Activated gamma-delta T cell treated with Interleukin-2 at 50 U/mL for 16 hours (primary cell): Measurements from ENCODE around the gene TFDP2.
"Not testable (repeated sequence)": the region's sequence is repeated elsewhere in the genome, so short reads cannot be mapped to it uniquely, and the experiment has no call there.

Experiments used
- DNase-seq: peaks from one replicate; pipeline ENCODE4 v3.0.0-alpha.2; 2020

The TFDP2 gene

GRCh38 chr3:141920701-141921100, 228.6 kb downstream of the TFDP2 start:
- no peak for DNase-seq

DNA sequence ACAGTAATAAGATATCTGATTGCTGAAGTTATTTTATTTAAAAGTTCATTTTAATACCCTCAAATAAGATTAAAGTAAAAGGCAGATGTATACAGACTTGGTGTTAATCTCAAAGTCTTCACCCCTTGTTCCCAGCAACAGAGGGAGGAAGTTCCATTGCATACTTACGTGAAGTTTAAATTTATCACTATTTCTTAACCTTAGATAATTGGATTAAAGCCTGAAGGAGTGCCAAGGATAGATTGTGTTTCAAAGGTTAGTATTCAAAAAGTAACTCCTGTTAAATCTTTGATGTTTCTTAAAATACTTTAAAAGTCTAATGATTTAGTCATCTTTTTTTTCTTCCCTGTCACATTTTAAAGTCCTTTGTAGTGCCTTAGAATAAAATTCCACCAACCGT, 233.6 kb downstream of the TFDP2 start:
- no peak for DNase-seq

DNA sequence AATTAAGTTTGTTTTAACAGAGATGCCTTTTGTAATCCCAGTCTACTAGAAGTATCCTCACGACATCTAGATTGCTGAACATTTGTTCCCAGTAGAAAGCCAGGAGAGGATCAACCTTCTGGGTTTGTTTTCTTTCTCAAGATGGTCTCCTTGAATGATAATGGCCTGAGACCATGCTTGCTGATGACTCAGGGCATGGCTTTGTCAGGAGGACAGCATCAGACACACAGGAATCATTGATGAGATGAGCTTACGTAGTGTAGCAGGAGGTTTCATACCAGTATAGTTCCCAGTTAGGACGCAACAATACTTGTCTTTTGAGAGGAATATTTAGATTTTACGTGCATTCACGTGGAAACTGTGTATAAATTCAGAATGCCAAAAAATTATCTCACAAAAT, 234.3 kb downstream of the TFDP2 start:
- no peak for DNase-seq

DNA sequence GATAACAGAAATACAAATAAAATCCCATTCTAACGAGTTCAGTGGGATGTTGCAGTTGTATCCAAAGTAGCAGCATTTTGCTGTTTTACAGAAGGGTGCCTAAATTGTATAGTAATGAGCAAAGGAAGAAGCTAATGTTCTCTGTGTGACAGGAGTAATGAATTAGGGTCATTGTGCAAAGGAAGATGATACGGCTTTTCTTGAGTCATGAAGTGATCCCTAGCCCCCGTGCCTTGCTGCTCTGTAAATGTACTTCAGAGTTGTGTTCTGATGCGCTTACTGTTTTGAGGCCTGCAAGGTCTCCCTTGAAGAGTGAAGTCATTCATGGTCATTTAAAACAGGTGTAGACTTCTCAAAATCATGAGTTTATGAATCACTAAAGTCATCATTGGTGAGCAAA, 235.0 kb downstream of the TFDP2 start:
- no peak for DNase-seq

DNA sequence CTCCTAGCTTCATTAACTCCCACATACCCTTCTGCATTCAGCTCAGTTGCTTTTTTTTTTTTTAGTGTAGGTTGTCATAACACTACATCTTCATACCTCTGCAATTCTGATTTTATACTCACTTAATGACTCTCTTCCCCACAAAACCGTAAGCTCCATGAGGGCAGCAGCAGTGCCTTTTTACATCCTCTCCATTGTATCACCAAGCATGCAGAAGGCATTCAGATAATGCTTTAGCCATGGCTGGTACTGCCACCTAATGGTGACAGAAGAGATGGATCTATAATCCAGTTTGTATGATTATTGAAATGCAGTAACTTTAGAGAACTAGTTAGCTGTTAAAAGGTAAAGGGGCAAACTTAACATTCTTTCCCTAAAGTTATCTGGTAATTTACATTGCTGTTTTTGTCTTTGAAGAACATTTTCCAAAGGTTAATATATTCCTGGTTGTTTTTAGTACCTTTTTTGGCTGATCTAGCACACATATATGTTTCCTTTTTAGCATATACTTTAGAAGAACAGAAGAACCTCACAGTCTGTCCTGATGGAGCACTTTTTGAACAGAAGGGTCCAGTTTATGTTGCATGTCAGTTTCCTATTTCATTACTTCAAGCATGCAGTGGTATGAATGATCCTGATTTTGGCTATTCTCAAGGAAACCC, 236.1 kb downstream of the TFDP2 start:
- DNase-seq: peak; percentile 47

DNA sequence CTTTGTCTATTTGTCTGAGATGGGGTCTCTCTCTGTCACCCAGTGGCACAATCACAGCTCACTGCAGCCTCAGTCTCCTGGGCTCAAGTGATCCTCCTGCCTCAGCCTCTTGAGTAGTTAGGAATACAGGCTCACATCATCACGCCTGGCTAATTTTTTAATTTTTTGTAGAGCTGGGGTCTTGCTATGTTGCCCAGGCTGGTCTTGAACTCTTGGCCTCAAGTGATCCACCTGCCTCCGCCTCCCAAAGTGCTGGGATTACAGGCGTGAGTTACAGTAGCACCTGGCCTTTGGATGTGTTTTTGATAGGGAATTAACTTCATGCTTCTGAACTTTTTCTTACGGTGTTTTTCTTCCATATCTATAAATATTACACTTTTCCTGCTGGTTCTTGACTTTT, 239.4 kb downstream of the TFDP2 start:
- DNase-seq: not testable (repeated sequence)

DNA sequence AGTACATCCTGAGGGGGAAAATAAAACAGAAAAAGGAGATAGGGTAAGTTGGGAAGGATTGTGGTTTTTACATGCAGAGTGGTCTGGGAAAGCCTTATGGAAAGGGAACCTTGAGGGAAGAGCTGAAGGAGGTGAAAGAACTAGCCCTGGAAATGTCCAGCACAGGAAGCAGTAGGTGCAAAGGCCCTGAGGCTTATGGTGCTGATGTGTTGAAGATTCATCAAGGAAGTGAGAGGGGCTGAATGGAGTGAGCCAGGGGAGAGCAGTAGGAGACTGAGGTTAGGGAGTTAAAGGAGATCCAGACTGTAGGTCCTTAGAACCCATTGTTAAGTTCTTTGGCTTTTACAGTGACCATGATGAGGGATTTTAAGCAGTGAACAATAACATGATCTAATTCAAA, 239.9 kb downstream of the TFDP2 start:
- DNase-seq: no peak

DNA sequence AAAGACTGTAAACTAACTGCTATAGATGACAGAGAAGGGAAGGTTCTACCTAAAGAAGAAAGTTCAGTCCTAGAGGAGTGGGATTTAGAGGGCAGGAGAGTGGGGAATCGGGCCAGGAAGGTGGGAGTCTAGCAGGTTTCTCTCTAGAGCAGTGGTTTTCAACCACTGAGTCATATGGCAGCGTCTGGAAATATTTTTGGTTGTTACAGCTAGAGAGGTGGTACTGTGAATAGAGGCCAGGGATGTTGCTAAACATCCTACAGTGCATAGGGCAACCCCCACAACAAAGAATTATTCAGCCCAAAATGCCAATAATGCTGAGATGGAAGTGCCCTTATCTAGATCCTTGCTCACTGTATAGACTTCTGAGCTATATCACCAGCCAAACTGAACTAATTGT, 244.2 kb downstream of the TFDP2 start:
- no peak for DNase-seq

GRCh38 chr3:141904203-141904602, 245.1 kb downstream of the TFDP2 start:
- no peak for DNase-seq

DNA sequence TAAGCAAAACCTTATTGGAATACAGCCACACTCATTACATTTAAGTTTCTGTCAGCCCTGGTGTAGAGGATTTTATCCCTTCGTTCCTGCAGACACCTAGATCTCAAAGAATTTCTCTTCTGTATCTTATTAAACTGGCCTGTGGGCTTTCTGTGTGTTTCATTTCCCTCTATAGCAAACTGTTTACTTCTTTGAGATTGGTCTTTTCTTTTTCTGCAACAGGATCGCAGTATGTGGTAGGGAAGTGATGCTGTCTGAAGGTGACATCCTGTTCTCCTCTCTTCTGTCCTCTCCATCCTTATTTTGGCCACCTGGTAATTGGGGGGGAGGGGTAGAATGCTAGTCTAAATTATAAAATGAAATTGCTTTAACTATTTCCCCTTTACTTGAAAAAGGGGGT, 247.4 kb downstream of the TFDP2 start:
- no peak for DNase-seq

DNA sequence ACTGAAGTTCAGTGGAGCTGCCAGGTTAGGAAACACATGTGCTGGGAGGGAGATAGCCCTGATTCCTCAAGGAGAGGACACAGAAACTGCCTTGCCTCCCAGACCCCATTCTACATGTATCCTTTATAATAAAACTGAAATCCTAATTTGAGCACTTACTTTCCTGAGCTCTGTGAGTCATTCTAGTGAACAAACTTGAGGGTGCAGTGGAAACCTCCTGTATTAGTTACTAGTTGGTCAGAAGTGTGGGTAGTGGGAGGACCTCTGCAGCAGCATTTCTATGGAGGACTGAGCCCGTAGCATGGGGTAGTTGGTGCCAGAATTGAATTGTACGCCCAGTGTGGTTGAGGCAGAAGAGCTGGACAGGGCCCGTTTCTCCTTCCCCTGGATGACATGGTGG, 249.0 kb downstream of the TFDP2 start:
- DNase-seq: no peak

DNA sequence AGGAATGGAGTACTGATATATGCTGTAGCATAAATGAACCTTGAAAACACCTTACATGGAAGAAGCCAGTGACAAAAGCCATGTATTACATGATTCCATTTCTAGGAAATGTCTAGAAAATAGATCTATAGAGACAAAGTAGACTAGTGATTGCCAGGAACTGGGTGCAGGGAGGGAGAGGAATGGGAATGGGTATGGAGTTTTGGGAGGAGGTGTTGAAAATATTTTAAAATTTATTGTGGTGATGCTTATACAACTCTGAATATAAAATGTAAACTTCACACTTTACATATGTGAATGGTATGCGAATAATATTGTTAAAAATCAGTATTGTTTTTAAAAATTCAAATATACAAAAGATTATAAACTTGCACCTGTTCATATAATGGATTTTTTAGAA, 250.4 kb downstream of the TFDP2 start:
- no peak for DNase-seq

- DNase-seq: no peak
Measured at GRCh38 chr3:141895731-141896130, 253.6 kb downstream of the TFDP2 start.

GRCh38 chr3:141894524-141895176, 254.7 kb downstream of the TFDP2 start:
- DNase-seq: no peak
